Measurements from ENCODE around the gene AGPAT4. TPM values are rescaled to one million over a fixed set of nuclear protein-coding genes. Genes with fewer than 3 reads are reported as not detected.
"Not testable (repeated sequence)": the region's sequence is repeated elsewhere in the genome, so short reads cannot be mapped to it uniquely, and the experiment has no call there.

AGPAT4 gene
- total RNA-seq, 1 experiment from 2014 or later = 9.2 TPM

- TF ChIP-seq, protein P1, sequence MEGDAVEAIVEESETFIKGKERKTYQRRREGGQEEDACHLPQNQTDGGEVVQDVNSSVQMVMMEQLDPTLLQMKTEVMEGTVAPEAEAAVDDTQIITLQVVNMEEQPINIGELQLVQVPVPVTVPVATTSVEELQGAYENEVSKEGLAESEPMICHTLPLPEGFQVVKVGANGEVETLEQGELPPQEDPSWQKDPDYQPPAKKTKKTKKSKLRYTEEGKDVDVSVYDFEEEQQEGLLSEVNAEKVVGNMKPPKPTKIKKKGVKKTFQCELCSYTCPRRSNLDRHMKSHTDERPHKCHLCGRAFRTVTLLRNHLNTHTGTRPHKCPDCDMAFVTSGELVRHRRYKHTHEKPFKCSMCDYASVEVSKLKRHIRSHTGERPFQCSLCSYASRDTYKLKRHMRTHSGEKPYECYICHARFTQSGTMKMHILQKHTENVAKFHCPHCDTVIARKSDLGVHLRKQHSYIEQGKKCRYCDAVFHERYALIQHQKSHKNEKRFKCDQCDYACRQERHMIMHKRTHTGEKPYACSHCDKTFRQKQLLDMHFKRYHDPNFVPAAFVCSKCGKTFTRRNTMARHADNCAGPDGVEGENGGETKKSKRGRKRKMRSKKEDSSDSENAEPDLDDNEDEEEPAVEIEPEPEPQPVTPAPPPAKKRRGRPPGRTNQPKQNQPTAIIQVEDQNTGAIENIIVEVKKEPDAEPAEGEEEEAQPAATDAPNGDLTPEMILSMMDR (IDR thresholded peaks at IDR 0.05; ENCODE audit: insufficient read depth in 1 of 2, low read depth in 1 of 2, low read length in 1 of 2, severe bottlenecking in 1 of 2, unreplicated experiment in 1 of 2) = no peak
- Mint-ChIP-seq H3K9me3 (ENCODE audit: unreplicated experiment) (peaks cover 11% of the 10 kb centered on the region), H3K4me1 (ENCODE audit: low read depth, unreplicated experiment) (peaks cover 14% of the 10 kb centered on the region), H3K36me3 (ENCODE audit: insufficient read depth, unreplicated experiment) (no peaks in the 10 kb centered on the region), H3K27me3 (ENCODE audit: insufficient read depth, unreplicated experiment) (no peaks in the 10 kb centered on the region), H3K4me3 (ENCODE audit: unreplicated experiment) (no peak overlapping the region), H3K27ac (ENCODE audit: unreplicated experiment) (no peak overlapping the region)
- Histone ChIP-seq H3K4me1 (no peaks in the 10 kb centered on the region), H3K27me3 (replicated peaks; ENCODE audit: control insufficient read depth, insufficient read depth, low read length) (no peaks in the 10 kb centered on the region), H3K4me3 (ENCODE audit: low read depth, low read length) (no peak overlapping the region), H3K36me3 (ENCODE audit: control insufficient read depth, insufficient read depth, low read length) (no peaks in the 10 kb centered on the region), H3K9me3 (no peaks in the 10 kb centered on the region)
- intact Hi-C loops (cut with micrococcal nuclease; ENCODE audit: unreplicated experiment) = no loop called here
- no peak for DNase-seq
- ChIA-PET CTCF (no interaction called here), POLR2A (no interaction called here)
- BruUV-seq (replicated peaks) = no TSS peak
These were observed 46.6 kb downstream of the AGPAT4 start for GRCh38 chr6:161227004-161227960.

GRCh38 chr6:161226009-161226964, 47.6 kb downstream of the AGPAT4 start:
- no peaks in the 10 kb centered on the region for H3K9me3 ChIP-seq
- H3K27me3 ChIP-seq (replicated peaks; ENCODE audit: control insufficient read depth, insufficient read depth, low read length) = no peaks in the 10 kb centered on the region
- Mint-ChIP-seq H3K27me3 (ENCODE audit: insufficient read depth, unreplicated experiment) (no peaks in the 10 kb centered on the region), H3K36me3 (ENCODE audit: insufficient read depth, unreplicated experiment) (no peaks in the 10 kb centered on the region), H3K9me3 (ENCODE audit: unreplicated experiment) (peaks cover 11% of the 10 kb centered on the region), H3K4me3 (ENCODE audit: unreplicated experiment) (no peak overlapping the region), H3K4me1 (ENCODE audit: low read depth, unreplicated experiment) (peaks cover 14% of the 10 kb centered on the region), H3K27ac (ENCODE audit: unreplicated experiment) (no peak overlapping the region)
- TF ChIP-seq, protein P1 (IDR thresholded peaks at IDR 0.05; ENCODE audit: insufficient read depth in 1 of 2, low read depth in 1 of 2, low read length in 1 of 2, severe bottlenecking in 1 of 2, unreplicated experiment in 1 of 2) = no peak
- H3K36me3 ChIP-seq (ENCODE audit: control insufficient read depth, insufficient read depth, low read length) = no peaks in the 10 kb centered on the region
- no TSS peak for BruUV-seq (replicated peaks)
- intact Hi-C loops (cut with micrococcal nuclease; ENCODE audit: unreplicated experiment) = no loop called here
- ChIA-PET POLR2A (no interaction called here), CTCF (no interaction called here)
- no peak for DNase-seq
- no peaks in the 10 kb centered on the region for H3K4me1 ChIP-seq
- no peak overlapping the region for H3K4me3 ChIP-seq (ENCODE audit: low read depth, low read length)

DNA sequence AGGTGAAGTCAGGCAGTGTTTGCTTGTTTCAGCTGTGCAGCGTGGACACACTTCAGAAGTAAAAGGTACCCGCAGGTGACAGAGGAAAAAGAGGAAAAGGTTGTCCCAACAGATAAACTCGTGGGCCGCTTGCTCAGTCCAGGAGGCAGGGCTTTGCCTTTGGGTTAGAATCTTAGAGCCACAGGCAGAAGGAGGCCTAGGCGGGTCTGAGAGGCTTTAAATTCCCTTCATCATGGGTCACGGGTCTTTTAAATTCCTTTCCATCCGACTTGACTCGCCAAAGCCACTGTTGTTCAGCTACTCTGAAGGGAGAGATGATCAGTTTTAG, 48.2 kb downstream of the AGPAT4 start:
- Mint-ChIP-seq H3K9me3 (ENCODE audit: unreplicated experiment) (peaks cover 11% of the 10 kb centered on the region), H3K36me3 (ENCODE audit: insufficient read depth, unreplicated experiment) (no peaks in the 10 kb centered on the region), H3K27ac (ENCODE audit: unreplicated experiment) (no peak overlapping the region), H3K4me1 (ENCODE audit: low read depth, unreplicated experiment) (peaks cover 14% of the 10 kb centered on the region), H3K4me3 (ENCODE audit: unreplicated experiment) (no peak overlapping the region), H3K27me3 (ENCODE audit: insufficient read depth, unreplicated experiment) (no peaks in the 10 kb centered on the region)
- H3K4me3 ChIP-seq (ENCODE audit: low read depth, low read length) = no peak overlapping the region
- DNase-seq = no peak
- TF ChIP-seq, protein P1 (IDR thresholded peaks at IDR 0.05; ENCODE audit: insufficient read depth in 1 of 2, low read depth in 1 of 2, low read length in 1 of 2, severe bottlenecking in 1 of 2, unreplicated experiment in 1 of 2) = no peak
- no TSS peak for BruUV-seq (replicated peaks)
- H3K27me3 ChIP-seq (replicated peaks; ENCODE audit: control insufficient read depth, insufficient read depth, low read length) = no peaks in the 10 kb centered on the region
- intact Hi-C loops (cut with micrococcal nuclease; ENCODE audit: unreplicated experiment) = no loop called here
- no peaks in the 10 kb centered on the region for H3K9me3 ChIP-seq
- POLR2A ChIA-PET = no interaction called here
- CTCF ChIA-PET = no interaction called here
- H3K4me1 ChIP-seq = no peaks in the 10 kb centered on the region
- H3K36me3 ChIP-seq (ENCODE audit: control insufficient read depth, insufficient read depth, low read length) = no peaks in the 10 kb centered on the region

DNA sequence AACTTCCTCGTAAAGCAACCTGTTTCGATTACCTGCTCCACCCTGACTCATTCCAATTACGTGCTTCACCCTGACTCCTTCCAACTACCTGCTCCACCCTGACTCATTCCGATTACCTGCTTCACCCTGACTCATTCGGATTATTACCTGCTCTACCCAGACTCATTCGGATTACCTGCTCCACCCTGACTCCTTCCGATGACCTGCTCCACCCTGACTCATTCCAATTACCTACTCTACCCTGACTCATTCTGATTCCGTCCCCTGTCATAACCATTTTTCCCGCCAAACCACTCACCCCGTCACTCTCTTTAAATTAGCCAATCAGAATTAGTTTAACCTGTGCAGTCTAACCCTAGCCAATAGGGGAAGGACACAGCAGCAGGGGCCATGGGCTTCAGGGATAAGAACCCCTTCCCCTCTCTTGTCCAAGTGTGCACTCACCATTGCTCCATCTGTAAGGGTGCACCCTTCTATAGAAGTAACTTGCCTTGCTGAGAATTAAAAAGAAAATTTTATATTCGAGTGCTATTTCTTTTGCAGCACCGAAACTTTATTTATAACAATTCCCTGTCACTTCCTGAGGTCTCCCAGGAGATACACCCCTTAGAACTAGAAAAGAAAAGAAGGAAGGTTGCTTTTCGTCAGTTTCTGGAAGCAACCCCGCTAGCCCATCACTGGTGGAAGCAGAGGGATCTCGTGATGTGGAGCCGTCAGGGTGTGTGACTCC, 48.7 kb downstream of the AGPAT4 start:
- CTCF ChIA-PET; intact Hi-C loops (cut with micrococcal nuclease; ENCODE audit: unreplicated experiment); H3K36me3 ChIP-seq (ENCODE audit: control insufficient read depth, insufficient read depth, low read length); H3K36me3 Mint-ChIP-seq (ENCODE audit: insufficient read depth, unreplicated experiment); POLR2A ChIA-PET; BruUV-seq (replicated peaks); H3K27me3 ChIP-seq (replicated peaks; ENCODE audit: control insufficient read depth, insufficient read depth, low read length); H3K9me3 ChIP-seq; H3K4me3 Mint-ChIP-seq (ENCODE audit: unreplicated experiment); H3K27ac Mint-ChIP-seq (ENCODE audit: unreplicated experiment); DNase-seq; H3K27me3 Mint-ChIP-seq (ENCODE audit: insufficient read depth, unreplicated experiment); H3K4me3 ChIP-seq (ENCODE audit: low read depth, low read length); H3K4me1 ChIP-seq: not testable (repeated sequence)
- Mint-ChIP-seq H3K9me3 (ENCODE audit: unreplicated experiment) (peaks cover 11% of the 10 kb centered on the region), H3K4me1 (ENCODE audit: low read depth, unreplicated experiment) (peaks cover 14% of the 10 kb centered on the region)
